SH-SY5Y (cell line): ENCODE data around the gene CAP1.

Source experiments
- GATA2 ChIP-seq: IDR thresholded peaks from 2 replicates; pipeline ENCODE4 v1.6.1; 2011; ENCODE audit warnings: mild to moderate bottlenecking, low read depth, low read length
- GATA3 ChIP-seq: IDR thresholded peaks from 2 replicates; pipeline ENCODE4 v1.6.1; 2011; ENCODE audit warnings: low read depth, mild to moderate bottlenecking, low read length, moderate library complexity

- TF ChIP-seq GATA2: no peak
- TF ChIP-seq GATA3: no peak
These were observed 48.3 kb upstream of the CAP1 start for GRCh38 chr1:39992234-39992633.
